NCI-H128 (cell line): Measurements from ENCODE around the gene AGTPBP1.
"Not testable (repeated sequence)": the region's sequence is repeated elsewhere in the genome, so short reads cannot be mapped to it uniquely, and the experiment has no call there.

Experiments used
- DNase-seq: peaks from one replicate; lab custom pipeline; 2025; ENCODE audit not compliant: unreplicated experiment; lab: John Stamatoyannopoulos, UW

AGTPBP1 gene

DNA sequence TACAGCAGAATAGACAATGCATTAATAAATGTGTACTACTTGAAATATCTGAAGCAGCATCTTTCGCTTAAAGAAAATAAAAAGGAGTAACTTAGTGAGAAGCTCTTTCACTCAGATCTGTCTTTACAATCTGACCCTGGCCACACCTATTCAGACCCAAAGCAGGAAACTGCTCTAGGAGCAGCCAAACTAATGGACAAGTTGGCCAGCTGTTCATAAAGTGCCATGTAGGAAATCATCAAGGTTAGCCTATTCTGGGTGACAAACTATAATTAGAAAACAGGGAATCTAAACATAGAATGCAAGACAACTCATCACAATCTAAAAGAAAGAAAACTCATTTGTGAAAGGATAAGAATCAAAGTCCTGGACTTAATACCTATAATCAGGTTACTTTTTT, 101.3 kb downstream of the AGTPBP1 start:
- no peak for DNase-seq

DNA sequence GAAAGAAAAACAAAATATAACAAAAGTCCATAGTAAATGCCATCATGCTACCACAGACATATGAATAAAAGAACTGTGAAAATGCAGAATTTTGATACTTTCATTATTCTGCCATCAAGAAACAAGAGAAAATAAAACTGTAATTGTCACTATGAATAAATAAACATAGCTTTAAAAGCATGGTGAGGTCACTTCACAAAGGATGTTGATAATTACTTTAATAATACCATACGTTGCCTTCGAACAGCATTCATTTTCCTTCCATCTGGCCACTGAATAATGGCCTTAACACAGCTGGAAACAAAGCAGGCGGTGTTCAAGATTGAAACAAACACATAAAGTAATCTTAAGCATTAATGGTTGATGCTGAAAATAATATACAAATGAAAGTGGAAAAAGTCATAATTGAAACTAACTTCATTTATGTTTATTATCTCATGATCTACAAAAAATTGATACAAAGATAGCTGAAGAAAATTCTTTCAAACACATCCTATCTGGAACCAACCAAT, 102.0 kb downstream of the AGTPBP1 start:
- DNase-seq = no peak

DNA sequence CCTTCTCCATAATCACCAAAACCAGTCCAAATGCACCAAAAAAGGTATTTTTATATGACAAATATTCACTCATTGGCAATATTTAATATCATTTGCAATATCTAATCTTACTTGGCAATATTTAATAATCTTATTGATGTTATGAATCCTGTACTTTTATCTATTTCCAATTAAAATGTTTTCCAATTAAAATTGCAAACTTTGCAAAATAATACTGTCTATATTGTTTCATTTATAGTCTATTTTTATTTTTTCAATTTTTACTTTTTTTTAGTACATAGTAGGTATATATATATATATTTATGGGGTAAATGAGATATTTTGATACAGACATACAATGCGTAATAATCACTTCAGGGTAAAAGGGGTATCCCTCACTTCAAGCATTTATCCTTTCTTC, 109.9 kb downstream of the AGTPBP1 start:
- DNase-seq = no peak

DNA sequence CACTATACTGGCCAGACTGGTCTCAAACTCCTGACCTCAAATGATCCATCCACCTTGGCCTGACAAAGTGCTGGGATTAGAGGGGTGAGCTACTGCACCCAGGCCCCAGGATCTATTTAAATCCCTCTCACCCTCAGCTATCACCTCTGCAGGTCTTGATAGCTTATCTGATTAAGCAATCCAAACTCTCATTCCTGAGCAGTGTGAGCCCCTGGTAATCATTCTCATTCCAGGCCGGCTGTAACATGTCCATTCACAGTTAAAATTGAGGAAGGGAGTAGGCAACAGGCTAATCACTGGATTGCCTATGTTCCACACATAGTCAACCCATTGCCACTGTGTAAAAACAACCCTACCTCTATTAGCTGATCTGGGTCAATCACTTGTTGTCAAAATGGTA, 111.1 kb downstream of the AGTPBP1 start:
- DNase-seq = no peak

DNA sequence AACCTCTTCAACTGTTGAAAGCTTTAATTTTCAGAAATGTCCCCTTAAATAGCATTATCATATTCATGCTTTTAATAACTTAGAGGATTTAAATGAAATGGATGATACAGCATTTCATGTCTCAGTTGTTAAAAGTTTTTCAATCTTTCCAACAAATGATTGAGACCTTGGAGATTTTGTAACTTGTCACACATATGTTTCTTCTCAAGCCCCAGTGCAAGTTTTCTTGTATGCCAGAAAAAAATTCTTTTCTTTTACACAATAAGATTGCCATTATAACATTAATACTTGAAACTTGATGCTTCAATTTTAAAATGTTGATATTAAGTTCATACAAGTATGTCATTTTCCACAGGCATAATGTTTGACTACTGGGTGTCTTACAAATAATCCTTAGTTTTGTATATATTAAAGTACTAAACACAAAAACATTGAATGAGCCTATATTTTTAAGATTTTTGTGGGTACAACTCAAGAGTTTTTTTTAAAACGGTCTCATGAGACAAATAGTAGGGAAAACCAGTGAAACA, 124.5 kb downstream of the AGTPBP1 start:
- no peak for DNase-seq

DNA sequence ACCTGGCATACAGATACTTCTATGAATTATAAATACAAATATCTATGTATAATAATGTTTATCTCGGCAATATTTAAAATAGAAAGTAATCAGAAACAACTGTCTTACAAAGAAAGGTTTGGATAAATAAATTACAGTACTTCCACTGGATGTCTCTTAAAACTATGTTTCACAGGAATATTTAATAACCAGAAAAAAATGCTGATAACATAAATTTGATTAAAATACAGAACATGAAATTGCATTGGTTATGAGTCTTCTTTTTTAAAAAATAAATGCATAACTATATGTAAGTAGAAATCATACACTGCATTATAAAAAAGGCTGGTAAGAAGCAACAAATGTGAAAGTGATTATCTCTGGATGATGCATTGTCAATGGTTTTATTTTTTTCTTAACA, 126.0 kb downstream of the AGTPBP1 start:
- no peak for DNase-seq

DNA sequence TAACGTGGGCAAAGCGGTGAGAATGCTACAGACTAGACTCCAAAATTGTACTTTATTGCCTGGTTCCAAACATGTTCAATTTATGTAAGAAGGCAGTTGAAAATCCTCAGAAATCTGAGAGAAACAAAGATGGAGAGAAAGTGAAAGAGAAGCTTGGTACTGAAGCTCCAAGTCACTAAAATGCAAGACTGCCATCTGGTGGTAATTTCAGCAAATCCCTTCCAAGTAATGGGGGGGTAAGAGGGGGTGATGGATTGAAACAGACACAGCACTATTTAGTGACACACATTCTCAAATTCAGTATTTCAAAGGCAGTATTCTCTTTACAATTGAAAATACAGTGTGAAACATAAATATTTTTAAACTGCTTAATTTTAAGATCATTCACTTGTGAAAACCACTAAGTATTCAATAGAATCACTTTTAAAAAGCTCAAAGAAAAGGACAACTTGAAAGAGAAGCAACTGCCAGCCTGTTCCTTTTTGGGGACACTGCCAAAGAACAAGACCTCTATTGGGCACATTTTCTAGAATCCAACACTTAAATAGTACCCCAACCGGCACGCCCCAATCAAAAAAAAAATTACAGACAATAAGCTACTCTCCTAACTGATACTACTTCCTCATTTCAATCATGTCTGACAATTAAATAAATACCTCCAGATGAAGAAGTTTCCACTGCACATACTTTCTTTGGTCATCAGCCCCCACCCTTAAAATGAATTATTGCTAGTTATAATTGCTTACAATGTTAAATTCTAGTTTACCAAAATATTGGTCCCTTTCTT, 131.5 kb downstream of the AGTPBP1 start:
- no peak for DNase-seq

DNA sequence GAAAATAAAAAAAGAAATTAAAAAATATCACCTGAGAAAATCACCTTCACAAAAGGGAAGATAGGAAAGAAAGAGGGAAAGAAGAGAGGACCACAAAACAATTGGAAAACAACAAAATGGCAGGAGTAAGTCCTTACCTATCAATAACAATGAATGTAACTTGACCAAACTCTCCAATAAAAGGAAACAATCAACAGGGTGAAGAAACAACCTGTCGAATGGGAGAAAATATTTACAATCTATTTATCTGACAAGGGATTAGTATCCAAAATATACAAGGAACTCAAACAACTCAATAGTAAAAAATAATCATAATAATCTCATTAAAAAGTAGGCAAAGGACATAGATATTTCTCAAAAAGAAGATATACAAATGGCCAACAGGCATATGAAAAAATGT, 135.8 kb downstream of the AGTPBP1 start:
- no peak for DNase-seq

DNA sequence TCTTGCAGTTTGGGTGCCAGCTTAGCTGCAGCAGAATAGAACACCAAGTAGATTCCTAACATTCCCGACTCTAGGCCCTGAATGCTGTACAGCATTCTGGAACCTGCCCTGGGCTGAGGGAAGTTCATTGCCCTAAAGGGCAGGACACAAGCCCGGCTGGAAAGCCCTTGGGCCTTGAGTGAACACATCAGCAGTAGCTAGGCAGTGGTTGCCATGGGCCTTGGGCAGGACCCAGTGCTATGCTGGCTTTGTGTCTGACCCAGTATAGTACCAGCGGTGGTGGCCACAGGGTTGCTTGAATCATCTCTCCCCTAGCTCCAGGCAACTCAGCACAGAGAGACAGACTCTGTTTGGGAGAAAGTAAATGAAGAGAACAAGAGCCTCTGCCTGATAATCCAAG, 137.8 kb downstream of the AGTPBP1 start:
- DNase-seq = no peak

DNA sequence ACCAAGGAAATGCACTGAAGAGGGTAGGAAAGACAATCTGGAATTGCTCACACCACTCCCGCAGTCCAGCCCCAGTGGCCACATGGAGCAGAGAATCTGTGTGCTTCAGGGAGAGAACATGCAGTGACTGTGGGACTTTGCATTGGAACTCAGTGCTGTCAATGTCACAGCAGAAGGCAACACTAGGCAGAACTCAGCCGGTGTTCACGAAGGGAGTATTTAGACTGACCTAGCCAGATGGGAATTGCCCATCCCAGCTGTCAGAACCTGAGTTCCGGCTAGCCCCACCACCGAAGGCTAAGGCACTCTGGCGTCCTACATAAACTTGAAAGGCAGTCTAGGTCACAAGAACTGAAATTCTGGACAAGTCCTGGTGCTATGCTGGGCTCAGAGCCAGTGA, 139.0 kb downstream of the AGTPBP1 start:
- no peak for DNase-seq

DNA sequence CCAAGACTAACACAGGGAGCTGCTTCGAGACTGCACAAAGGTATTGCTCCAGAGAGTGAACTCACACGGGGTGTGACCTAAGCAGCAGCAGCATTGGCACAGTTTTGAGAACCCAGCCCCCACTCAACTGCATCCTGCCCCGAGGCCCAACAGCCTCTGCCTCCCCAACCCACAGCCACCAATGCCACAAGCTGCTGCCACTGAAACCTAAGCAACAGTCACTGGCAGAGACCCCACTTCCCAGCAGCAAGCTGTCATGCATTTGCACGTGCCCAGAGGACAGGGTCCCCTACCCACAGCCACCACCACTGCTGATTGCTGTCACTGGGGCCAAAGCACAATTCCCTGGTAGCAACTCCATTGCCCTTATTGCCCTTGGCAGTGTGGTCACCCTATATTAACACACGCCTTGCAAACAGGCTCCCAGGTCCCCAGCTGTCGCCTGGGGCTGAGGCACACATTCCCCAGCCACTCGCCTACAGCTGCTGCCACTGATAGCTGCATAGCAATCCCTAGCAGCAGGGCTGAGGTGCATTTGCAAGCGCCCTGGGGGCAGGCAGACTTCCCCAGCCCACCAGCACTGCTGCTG, 141.0 kb downstream of the AGTPBP1 start:
- no peak for DNase-seq

DNA sequence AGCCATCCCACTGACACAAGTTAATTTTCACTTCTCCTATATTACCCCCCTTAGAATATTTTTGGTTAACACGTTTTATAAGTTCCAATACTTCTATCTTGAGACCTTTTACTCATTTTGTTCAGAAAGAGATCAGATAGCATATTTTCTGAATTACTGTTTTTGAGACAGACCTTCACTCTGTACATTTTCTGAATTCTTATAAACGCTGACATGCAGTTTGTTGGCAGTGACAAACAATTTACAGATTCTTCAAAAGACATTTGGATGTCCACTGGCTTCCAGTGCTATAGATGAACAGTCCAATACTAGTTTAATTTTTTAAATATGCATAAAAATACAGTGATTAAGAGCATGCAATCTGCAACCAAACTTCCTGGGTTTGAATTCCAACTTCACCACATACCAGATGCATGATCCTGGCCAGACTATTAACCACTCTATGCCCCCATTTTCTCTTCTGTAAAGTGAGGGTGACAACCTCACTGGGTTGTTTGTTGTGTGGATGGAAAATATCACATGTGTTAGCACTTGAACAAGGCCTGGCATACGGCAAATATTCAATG, 142.1 kb downstream of the AGTPBP1 start:
- no peak for DNase-seq

DNA sequence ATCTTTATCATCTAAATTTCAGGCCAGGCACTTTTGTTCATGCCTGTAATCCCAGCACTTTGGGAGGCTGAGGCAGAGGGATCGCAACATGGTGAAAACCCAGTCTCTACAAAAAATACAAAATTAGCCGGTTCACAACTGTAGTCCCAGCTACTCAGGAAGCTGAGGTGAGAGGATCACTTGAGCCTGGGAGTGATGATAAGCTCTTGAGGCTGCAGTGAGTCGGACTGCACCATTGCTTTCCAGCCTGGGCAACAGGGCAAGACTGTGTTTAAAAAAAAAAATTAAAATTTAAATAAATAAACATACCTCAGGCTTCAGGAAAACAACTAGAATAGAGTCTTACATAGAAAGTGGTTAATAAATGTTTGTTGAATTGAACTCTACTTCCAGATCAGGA, 147.4 kb downstream of the AGTPBP1 start:
- no peak for DNase-seq

DNA sequence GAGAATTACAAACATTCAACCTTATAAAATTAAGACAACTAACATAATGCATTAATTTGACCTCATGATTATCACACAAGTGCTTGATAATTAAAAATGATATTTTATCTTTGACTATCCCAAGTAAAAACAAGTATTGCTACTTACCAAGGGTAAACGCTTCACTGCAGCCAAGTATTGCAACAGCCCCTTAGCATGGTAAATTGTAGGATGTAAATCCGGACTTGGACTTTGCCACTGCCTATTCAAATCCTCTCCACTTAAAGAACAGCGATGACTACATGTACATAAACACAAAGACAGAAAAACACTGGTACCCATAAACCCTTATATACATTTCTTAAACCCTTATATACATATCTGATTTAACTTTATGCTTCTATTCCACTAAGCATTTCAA, 155.1 kb downstream of the AGTPBP1 start:
- no peak for DNase-seq

DNA sequence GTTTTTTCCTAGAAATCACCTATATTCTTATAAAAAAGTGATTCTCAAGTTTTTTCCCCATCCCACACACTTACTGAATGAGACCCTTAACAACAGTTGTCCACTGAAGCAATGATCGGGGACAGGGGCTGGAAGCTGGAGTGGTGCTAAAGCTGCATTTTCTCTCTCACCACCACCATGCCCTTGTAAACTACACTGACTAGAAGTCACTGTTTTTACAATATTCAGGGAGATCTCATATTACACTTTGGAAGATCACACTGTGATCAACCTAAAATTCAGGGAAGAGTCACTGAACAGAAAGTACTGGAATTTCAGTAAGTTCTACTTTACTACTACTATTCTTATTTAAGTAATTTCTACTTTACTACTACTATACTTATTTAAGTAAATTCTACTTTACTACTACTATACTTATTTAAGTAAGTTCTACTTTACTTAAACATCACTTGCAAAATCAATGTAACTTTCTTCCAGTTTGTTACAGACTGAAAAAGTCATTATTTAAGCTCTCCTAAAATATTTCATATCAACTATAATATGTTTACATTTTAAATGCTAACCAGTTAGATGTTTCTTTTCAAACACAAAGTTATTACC, 164.3 kb downstream of the AGTPBP1 start:
- no peak for DNase-seq

DNA sequence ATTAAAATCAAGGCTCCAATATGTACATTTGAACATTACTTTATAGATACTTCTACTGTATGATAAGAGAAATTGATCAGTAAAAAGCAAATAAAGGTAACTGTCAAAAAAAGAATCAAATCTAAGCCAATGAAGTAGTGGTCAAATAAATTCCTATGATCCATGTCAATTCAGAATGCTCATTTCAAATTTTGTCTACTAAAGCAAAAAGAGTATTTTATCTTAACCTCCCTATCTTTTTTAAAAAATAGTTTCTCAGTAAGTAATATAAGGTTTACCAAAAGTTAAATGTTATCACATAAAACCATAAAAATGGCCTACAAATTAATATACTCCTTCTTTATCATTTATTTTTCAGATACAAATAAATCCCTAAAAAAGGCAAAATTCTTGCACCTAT, 165.9 kb downstream of the AGTPBP1 start:
- DNase-seq = no peak

DNA sequence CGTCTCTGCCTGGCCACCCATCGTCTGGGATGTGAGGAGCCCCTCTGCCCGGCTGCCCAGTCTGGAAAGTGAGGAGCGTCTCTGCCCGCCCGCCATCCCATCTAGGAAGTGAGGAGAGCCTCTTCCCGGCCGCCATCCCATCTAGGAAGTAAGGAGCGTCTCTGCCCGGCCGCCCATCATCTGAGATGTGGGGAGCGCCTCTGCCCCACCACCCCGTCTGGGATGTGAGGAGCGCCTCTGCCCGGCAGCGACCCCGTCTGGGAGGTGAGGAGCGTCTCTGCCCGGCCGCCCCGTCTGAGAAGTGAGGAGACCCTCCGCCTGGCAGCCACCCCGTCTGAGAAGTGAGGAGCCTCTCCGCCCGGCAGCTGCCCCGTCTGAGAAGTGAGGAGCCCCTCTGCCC, 168.2 kb downstream of the AGTPBP1 start:
- DNase-seq = not testable (repeated sequence)

DNA sequence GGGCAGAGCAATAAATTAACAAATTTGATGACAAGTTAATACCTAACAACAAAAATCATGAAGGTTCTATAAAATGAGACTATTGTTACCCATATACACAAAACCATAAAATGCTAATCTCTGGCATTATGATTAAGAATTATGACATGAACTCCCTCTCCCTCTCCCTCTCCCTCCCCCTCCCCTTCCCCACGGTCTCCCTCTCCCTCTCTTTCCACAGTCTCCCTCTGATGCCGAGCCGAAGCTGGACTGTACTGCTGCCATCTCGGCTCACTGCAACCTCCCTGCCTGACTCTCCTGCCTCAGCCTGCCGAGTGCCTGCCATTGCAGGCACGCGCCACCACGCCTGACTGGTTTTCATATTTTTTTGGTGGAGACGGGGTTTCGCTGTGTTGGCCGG, 168.8 kb downstream of the AGTPBP1 start:
- not testable (repeated sequence) for DNase-seq

DNA sequence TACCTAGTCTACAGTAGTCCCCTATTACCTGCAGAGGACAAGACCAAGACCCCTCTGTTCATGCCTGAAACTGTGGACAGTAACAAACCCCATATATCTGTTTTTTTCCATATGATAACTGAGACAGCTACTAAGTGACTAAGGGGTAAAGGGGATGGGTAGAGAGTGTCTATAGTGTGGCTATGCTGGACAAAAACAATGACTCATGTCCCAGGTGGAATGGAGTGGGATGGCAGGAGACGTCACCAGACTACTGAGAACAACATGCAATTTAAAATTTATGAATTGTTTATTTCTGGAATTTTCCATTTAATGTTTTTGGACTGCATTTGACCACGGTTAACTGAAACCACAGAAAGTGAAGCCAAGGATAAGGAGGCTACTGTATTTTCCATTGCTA, 171.8 kb downstream of the AGTPBP1 start:
- DNase-seq = no peak

DNA sequence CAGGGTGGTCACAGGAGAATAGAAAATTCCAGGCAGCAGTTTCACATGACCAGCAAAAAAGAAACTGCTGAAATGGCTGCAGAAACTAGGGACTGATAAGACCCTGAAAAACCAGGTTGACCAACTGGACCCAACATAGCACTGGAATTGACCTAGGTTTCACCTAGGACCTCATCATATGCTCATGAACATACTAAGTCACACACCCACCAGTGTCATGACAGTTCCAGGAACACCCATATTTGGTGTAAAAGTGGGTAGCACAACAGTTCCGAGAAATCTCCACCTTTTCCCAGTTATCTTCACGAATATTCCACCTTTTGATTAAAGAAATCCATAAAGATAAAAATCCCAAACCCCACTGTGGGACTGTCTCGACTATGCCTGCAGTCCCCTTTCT, 182.2 kb downstream of the AGTPBP1 start:
- no peak for DNase-seq

DNA sequence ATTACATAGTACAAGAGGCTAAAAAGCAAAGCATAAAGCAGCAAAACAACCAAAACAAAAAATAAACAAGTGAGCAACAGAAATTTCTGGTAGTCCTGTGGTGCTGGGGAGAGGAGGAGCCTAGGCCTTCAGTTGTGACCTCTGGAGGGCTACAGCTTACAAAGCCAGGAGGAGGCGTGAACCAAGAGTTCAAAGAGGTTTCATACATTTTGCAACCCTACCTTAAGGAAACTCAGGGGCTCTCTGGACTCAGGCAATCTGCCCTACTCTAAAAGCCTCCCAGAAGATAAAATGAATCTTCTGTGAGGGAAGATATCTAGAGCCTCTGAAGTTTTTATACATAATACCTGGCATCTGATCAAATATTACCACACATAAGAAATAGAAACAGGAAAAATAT, 187.4 kb downstream of the AGTPBP1 start:
- no peak for DNase-seq

DNA sequence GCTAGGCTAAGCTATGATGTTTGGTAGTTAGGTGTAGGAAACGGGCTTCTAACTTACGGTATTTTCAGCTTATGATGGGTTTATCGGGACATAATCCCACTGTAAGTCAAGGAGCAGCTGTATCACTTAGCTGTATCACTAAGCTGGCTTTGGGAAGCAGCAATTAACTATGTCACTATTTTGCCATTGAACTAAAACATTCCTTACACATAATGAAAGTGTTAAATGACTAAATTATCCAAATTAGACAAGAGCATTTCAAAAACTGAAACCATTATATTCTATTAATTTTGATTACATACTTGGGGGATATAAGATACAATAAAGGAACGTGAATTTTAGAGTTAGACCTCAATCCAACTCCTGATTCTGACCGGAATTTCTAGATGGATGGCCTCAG, 188.3 kb downstream of the AGTPBP1 start:
- no peak for DNase-seq
